CD14-positive monocyte (primary cell): Measurements from ENCODE around the gene USHBP1. TPM values are rescaled to one million over a fixed set of nuclear protein-coding genes. Genes with fewer than 3 reads are reported as not detected.
A peak's percentile ranks its signal among the peaks of the same experiment; 100 is the strongest.

Experiments
- DNase-seq, 3 donors: peaks; one replicate each; pipeline ENCODE4 v3.0.0-alpha.2; 2011 to 2022
- H2AFZ ChIP-seq: 2 replicates; pipeline ENCODE4 v1.6.0; 2012; ENCODE audit warnings: mild to moderate bottlenecking, low read depth, low read length, inconsistent platforms; ENCODE audit not compliant: insufficient read depth, poor library complexity, severe bottlenecking
- H3K27ac ChIP-seq, 2 donors: 1 replicate in 1 of 2; 2 replicates in 1 of 2; pipeline ENCODE4 v1.5.1; 2012 to 2013; ENCODE audit warnings: low read length in 2 of 2, control low read depth in 1 of 2, inconsistent platforms in 1 of 2, low read depth in 1 of 2, mild to moderate bottlenecking in 1 of 2
- H3K27me3 ChIP-seq, 2 donors: one replicate each; pipeline versions ENCODE4 v1.6.0 to v1.6.1; 2011 to 2013; ENCODE audit warnings: low read length in 2 of 2; ENCODE audit not compliant: control insufficient read depth in 2 of 2, insufficient read depth in 2 of 2
- H3K36me3 ChIP-seq, 2 donors: replicated peaks in 1 of 2; 1 replicate in 1 of 2; 2 replicates in 1 of 2; pipeline versions ENCODE4 v1.5.1 to v1.6.1; 2012 to 2013; ENCODE audit warnings: low read length in 2 of 2, control low read depth in 1 of 2, inconsistent platforms in 1 of 2, mild to moderate bottlenecking in 1 of 2; ENCODE audit not compliant: insufficient read depth in 2 of 2, control insufficient read depth in 1 of 2
- H3K4me1 ChIP-seq, 2 donors: 1 replicate in 1 of 2; 2 replicates in 1 of 2; pipeline versions ENCODE4 v1.5.1 to v1.6.1; 2012 to 2013; ENCODE audit warnings: low read length in 2 of 2, control low read depth in 1 of 2, inconsistent platforms in 1 of 2, mild to moderate bottlenecking in 1 of 2, moderate library complexity in 1 of 2; ENCODE audit not compliant: insufficient read depth in 2 of 2, control insufficient read depth in 1 of 2
- H3K4me2 ChIP-seq: replicated peaks from 2 replicates; pipeline ENCODE3; 2012; ENCODE audit warnings: low read length, moderate library complexity, mild to moderate bottlenecking; ENCODE audit not compliant: poor library complexity, severe bottlenecking; ENCODE audit errors: extremely low read depth
- H3K4me3 ChIP-seq, 3 experiments: fragments of 200-600 bp in 1 of 3; sonication (generic) in 1 of 3; replicated peaks in 1 of 3; 1 replicate in 2 of 3; 2 replicates in 1 of 3; pipeline ENCODE4 v1.5.1; 2011 to 2013; ENCODE audit warnings: low read length in 3 of 3, mild to moderate bottlenecking in 3 of 3, control low read depth in 2 of 3, low read depth in 2 of 3, inconsistent platforms in 1 of 3, moderate library complexity in 1 of 3
- H3K79me2 ChIP-seq: 2 replicates; pipeline ENCODE4 v1.6.0; 2012; ENCODE audit warnings: mild to moderate bottlenecking, control low read depth, inconsistent platforms, low read length, moderate library complexity; ENCODE audit not compliant: insufficient read depth
- H3K9ac ChIP-seq: 2 replicates; pipeline ENCODE4 v1.6.0; 2017; ENCODE audit warnings: low read length, mild to moderate bottlenecking; ENCODE audit not compliant: insufficient read depth, poor library complexity, severe bottlenecking
- H3K9me3 ChIP-seq, 2 donors: replicated peaks in 1 of 2; 1 replicate in 1 of 2; 2 replicates in 1 of 2; pipeline versions ENCODE4 v1.5.1 to v1.6.1; 2012 to 2013; ENCODE audit warnings: low read length in 2 of 2, control low read depth in 1 of 2; ENCODE audit not compliant: control insufficient read depth in 1 of 2, insufficient read depth in 1 of 2
- H4K20me1 ChIP-seq: 2 replicates; pipeline ENCODE4 v1.6.0; 2012; ENCODE audit warnings: mild to moderate bottlenecking, low read length, control low read depth, moderate library complexity; ENCODE audit not compliant: insufficient read depth
- H3K27ac Mint-ChIP-seq, 7 donors: one replicate each; pipeline ENCODE4 v1.8.0; 2020; ENCODE audit warnings: mild to moderate bottlenecking in 7 of 7, mixed read lengths in 7 of 7, moderate library complexity in 6 of 7, inconsistent platforms in 2 of 7
- H3K27me3 Mint-ChIP-seq, 3 donors: one replicate each; pipeline ENCODE4 v1.8.0; 2021 to 2022; ENCODE audit warnings: low read depth in 3 of 3, mild to moderate bottlenecking in 3 of 3, mixed read lengths in 3 of 3, moderate library complexity in 3 of 3, inconsistent platforms in 1 of 3
- H3K36me3 Mint-ChIP-seq, 2 donors: one replicate each; pipeline ENCODE4 v1.8.0; 2020; ENCODE audit warnings: mixed read lengths in 2 of 2, inconsistent platforms in 1 of 2, mild to moderate bottlenecking in 1 of 2
- H3K4me1 Mint-ChIP-seq: one replicate; pipeline ENCODE4 v1.8.0; 2020; ENCODE audit warnings: mild to moderate bottlenecking, mixed read lengths
- H3K4me3 Mint-ChIP-seq, 2 donors: one replicate each; pipeline ENCODE4 v1.8.0; 2020; ENCODE audit warnings: mild to moderate bottlenecking in 2 of 2, mixed read lengths in 2 of 2, moderate library complexity in 1 of 2
- H3K9me3 Mint-ChIP-seq, 7 donors: one replicate each; pipeline ENCODE4 v1.8.0; 2020 to 2022; ENCODE audit warnings: mixed read lengths in 7 of 7, mild to moderate bottlenecking in 6 of 7, moderate library complexity in 6 of 7, inconsistent platforms in 2 of 7
- WGBS: methylation state at CpG from one replicate; pipeline ENCODE4 v1.1.5; 2013; ENCODE audit warnings: missing lambda C conversion rate; ENCODE audit not compliant: insufficient coverage; 5-methylcytosine and 5-hydroxymethylcytosine counted together
- intact Hi-C, 2 donors: fragments of 100-400 bp; cut with micrococcal nuclease; formaldehyde crosslinking; loops; one replicate each; pipeline versions ENCODE4 v1.15.0 to v1.15.1; 2023
- polyA plus RNA-seq, 3 donors: library from polyadenylated mRNA; depleted of rRNA in 1 of 3; unstranded in 2 of 3; stranded (reverse) in 1 of 3; fragments of 300-500 nt in 2 of 3; fragments of >200 nt in 1 of 3; fragmentation: Illumina TruSeq in 2 of 3; gene quantifications; 1 replicate in 2 of 3; 2 replicates in 1 of 3; pipeline ENCODE4 v1.2.3, GENCODE V29; 2012 to 2021
- TF ChIP-seq, protein P1 (sequence below): fragments of 200-600 bp; IDR thresholded peaks from one replicate; pipeline ENCODE4 v1.8.0; 2022; ENCODE audit warnings: antibody characterized with exemption, mild to moderate bottlenecking

The USHBP1 gene
- polyA plus RNA-seq, 3 donors, result not detected

DNA sequence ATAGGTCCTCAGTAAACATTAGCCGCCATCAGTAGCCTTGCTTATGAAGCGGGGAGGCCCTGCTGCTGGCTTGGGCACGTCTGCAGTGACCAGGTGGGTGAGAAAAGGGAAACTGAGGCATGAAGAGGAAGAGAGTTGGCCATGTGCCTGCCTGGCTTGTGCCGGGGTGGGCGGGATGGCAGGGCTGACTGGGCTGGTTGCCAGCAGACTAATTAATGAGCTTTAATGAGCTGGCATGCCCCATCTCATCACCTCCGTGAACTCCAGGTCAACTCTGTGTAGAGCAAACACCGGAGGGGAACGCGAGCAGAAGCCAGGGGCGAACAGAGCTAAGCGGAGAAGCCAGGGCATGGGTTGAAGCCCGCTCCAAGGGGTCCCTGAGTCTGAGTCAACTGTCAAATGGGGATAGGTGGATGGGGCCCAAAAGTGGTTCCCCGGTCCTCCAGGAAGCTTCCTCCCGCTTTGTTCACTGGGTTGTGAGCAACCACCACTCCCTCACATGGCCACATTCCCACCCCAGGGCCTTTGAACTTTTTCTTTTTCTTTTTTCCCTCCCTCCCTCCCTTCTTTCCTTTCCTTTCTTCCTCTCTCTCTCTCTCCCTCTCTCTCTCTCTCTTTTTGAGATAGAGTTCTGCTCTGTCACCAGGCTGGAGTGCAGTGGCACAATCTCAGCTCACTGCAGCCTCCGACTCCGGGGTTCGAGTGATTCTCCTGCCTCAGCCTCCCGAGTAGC, 27.6 kb downstream of the USHBP1 start:
- Mint-ChIP-seq H3K4me3 (no peak overlapping the region), H3K27me3 (peaks cover 1 to 4% (median 2%) of the 10 kb centered on the region in 3 donors), H3K27ac (no peak overlapping the region), H3K36me3 (peaks cover 12 to 22% of the 10 kb centered on the region in 2 donors), H3K9me3 (peaks cover 0 to 4% (median 0%) of the 10 kb centered on the region in 7 donors), H3K4me1 (peaks cover 14% of the 10 kb centered on the region)
- Histone ChIP-seq H3K79me2 (peaks cover 8% of the 10 kb centered on the region), H3K27ac (no peak overlapping the region), H3K4me2 (no peak overlapping the region), H3K36me3 (peaks cover 0 to 12% of the 10 kb centered on the region in 2 donors), H3K4me1 (peaks cover 14 to 24% of the 10 kb centered on the region in 2 donors), H3K9ac (no peak overlapping the region), H4K20me1 (peaks cover 24% of the 10 kb centered on the region), H2AFZ (no peak overlapping the region), H3K27me3 (no peaks in the 10 kb centered on the region), H3K4me3 (no peak overlapping the region), H3K9me3 (no peaks in the 10 kb centered on the region)
- no peak for DNase-seq
- 89% methylated on average over 16 of the region's 18 CpGs for WGBS
- intact Hi-C loops, result loop anchor here in 1 of 2 donors (5.0 kb wide), 1 partner anchor 35 kb away; no protein-coding TSS in a partner anchor
- TF ChIP-seq, protein P1, sequence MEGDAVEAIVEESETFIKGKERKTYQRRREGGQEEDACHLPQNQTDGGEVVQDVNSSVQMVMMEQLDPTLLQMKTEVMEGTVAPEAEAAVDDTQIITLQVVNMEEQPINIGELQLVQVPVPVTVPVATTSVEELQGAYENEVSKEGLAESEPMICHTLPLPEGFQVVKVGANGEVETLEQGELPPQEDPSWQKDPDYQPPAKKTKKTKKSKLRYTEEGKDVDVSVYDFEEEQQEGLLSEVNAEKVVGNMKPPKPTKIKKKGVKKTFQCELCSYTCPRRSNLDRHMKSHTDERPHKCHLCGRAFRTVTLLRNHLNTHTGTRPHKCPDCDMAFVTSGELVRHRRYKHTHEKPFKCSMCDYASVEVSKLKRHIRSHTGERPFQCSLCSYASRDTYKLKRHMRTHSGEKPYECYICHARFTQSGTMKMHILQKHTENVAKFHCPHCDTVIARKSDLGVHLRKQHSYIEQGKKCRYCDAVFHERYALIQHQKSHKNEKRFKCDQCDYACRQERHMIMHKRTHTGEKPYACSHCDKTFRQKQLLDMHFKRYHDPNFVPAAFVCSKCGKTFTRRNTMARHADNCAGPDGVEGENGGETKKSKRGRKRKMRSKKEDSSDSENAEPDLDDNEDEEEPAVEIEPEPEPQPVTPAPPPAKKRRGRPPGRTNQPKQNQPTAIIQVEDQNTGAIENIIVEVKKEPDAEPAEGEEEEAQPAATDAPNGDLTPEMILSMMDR, result no peak

DNA sequence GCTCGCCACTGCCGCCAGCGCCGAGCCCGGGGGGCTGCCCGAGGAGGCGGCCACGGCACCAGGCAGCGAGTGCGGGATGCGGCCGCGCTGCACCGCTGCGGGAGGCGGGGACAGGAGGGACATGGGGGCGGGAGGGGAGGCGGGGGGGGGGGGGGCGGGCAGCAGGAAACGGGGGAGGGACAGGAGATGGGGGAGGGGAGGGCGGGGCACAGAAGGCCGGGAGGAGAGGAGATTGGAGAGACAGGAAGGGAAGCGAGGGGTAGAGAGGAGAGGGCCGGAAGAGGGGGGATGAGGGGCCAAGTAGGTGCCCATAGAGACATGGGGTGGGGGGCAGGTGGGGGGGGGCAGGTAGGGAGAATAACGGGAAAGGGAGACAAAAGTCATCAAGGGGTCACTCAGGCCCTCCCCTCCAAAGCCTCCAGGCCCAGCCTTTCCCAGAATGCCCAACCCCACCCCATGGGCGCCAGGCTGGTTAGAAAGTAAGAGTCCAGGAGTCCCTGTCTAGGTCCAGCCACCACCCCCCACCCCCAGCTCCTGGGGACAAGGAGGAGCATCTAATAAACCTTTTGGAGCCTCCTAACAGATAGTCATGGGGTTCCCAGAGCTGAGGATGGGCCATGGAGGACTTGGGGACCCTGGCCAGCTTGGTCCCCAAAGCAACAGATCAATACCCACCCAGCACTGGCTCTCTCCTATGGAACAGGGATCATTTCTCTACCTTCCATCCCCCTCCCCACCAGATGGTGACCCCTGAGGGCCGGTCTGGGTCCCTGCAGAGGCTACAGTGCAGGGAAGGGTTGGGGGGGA, 28.4 kb downstream of the USHBP1 start:
- Mint-ChIP-seq H3K4me1 (peaks cover 14% of the 10 kb centered on the region), H3K27me3 (peaks cover 1 to 4% (median 2%) of the 10 kb centered on the region in 3 donors), H3K36me3 (peaks cover 15 to 26% of the 10 kb centered on the region in 2 donors), H3K9me3 (peaks cover 0 to 4% (median 0%) of the 10 kb centered on the region in 7 donors), H3K27ac (no peak overlapping the region), H3K4me3 (peak overlapping the region in 1 of 2 donors; percentile 47)
- no peak for DNase-seq
- WGBS, result 50% methylated on average over 2 of the region's 27 CpGs
- intact Hi-C loops, result loop anchor here in 1 of 2 donors (5.0 kb wide), 1 partner anchor 34 kb away; no protein-coding TSS in a partner anchor
- peak overlapping the region; percentile 58 for H3K9ac ChIP-seq
- H3K4me3 ChIP-seq, result peak overlapping the region in 2 of 3 experiments; percentile 10 to 81
- no peak overlapping the region for H3K27ac ChIP-seq
- H3K4me2 ChIP-seq, result peak overlapping the region; percentile 99
- peaks cover 14 to 24% of the 10 kb centered on the region in 2 donors for H3K4me1 ChIP-seq
- H3K79me2 ChIP-seq, result peaks cover 8% of the 10 kb centered on the region
- H4K20me1 ChIP-seq, result peaks cover 22% of the 10 kb centered on the region
- TF ChIP-seq, protein P1, result no peak
- H3K9me3 ChIP-seq, result no peaks in the 10 kb centered on the region
- peak overlapping the region; percentile 82 for H2AFZ ChIP-seq
- peaks cover 0 to 17% of the 10 kb centered on the region in 2 donors for H3K36me3 ChIP-seq
- H3K27me3 ChIP-seq, result no peaks in the 10 kb centered on the region
